ENCODE measurements around the gene RAET1E. TPM values are rescaled to one million over a fixed set of nuclear protein-coding genes. Genes with fewer than 3 reads are reported as not detected.

The RAET1E gene
- total RNA-seq, 1 donor from 2014 or later = not detected

GRCh38 chr6:149860834-149861602 lies 36.9 kb downstream of the RAET1E start:
- Mint-ChIP-seq H3K9me3 (ENCODE audit: low read depth) (no peaks in the 10 kb centered on the region), H3K4me3 (ENCODE audit: low read depth) (peak overlapping the region; percentile 55), H3K4me1 (ENCODE audit: low read depth) (peaks cover 53% of the 10 kb centered on the region), H3K27me3 (peaks cover 13% of the 10 kb centered on the region), H3K27ac (peak overlapping the region; percentile 77), H3K36me3 (ENCODE audit: insufficient read depth) (peaks cover 3% of the 10 kb centered on the region)
- no peak for DNase-seq (ENCODE audit: low spot score, unreplicated experiment)
- no peak for TF ChIP-seq CTCF (IDR thresholded peaks at IDR 0.05; ENCODE audit: unreplicated experiment)

- no peaks in the 10 kb centered on the region for H3K9me3 Mint-ChIP-seq (ENCODE audit: low read depth)
- TF ChIP-seq CTCF (IDR thresholded peaks at IDR 0.05; ENCODE audit: unreplicated experiment) = no peak
- peaks cover 10% of the 10 kb centered on the region for H3K27me3 Mint-ChIP-seq
- H3K4me1 Mint-ChIP-seq (ENCODE audit: low read depth) = peaks cover 59% of the 10 kb centered on the region
- H3K27ac Mint-ChIP-seq = peak overlapping the region; percentile 77
- no peak for DNase-seq (ENCODE audit: low spot score, unreplicated experiment)
- peaks cover 3% of the 10 kb centered on the region for H3K36me3 Mint-ChIP-seq (ENCODE audit: insufficient read depth)
- peak overlapping the region; percentile 55 for H3K4me3 Mint-ChIP-seq (ENCODE audit: low read depth)
These were observed 37.4 kb downstream of the RAET1E start for GRCh38 chr6:149860513-149860833.

- Mint-ChIP-seq H3K9me3 (ENCODE audit: low read depth) (no peaks in the 10 kb centered on the region), H3K4me3 (ENCODE audit: low read depth) (peak overlapping the region; percentile 16), H3K27ac (no peak overlapping the region), H3K27me3 (peaks cover 6% of the 10 kb centered on the region), H3K4me1 (ENCODE audit: low read depth) (peaks cover 64% of the 10 kb centered on the region), H3K36me3 (ENCODE audit: insufficient read depth) (peaks cover 3% of the 10 kb centered on the region)
- DNase-seq (ENCODE audit: low spot score, unreplicated experiment) = no peak
- TF ChIP-seq CTCF (IDR thresholded peaks at IDR 0.05; ENCODE audit: unreplicated experiment) = no peak
These were observed 38.0 kb downstream of the RAET1E start for GRCh38 chr6:149859938-149860337.

GRCh38 chr6:149859368-149859767 lies 38.5 kb downstream of the RAET1E start:
- H3K27ac Mint-ChIP-seq = peak overlapping the region; percentile 89
- H3K4me3 Mint-ChIP-seq (ENCODE audit: low read depth) = peak overlapping the region; percentile 7
- H3K36me3 Mint-ChIP-seq (ENCODE audit: insufficient read depth) = peaks cover 3% of the 10 kb centered on the region
- H3K27me3 Mint-ChIP-seq = peaks cover 6% of the 10 kb centered on the region
- no peaks in the 10 kb centered on the region for H3K9me3 Mint-ChIP-seq (ENCODE audit: low read depth)
- TF ChIP-seq CTCF (IDR thresholded peaks at IDR 0.05; ENCODE audit: unreplicated experiment) = no peak
- peaks cover 70% of the 10 kb centered on the region for H3K4me1 Mint-ChIP-seq (ENCODE audit: low read depth)
- DNase-seq (ENCODE audit: low spot score, unreplicated experiment) = no peak

GRCh38 chr6:149857541-149857940 lies 40.4 kb downstream of the RAET1E start:
- Mint-ChIP-seq H3K36me3 (ENCODE audit: insufficient read depth) (peaks cover 3% of the 10 kb centered on the region), H3K27ac (no peak overlapping the region), H3K9me3 (ENCODE audit: low read depth) (no peaks in the 10 kb centered on the region), H3K27me3 (peaks cover 6% of the 10 kb centered on the region), H3K4me1 (ENCODE audit: low read depth) (peaks cover 66% of the 10 kb centered on the region), H3K4me3 (ENCODE audit: low read depth) (no peak overlapping the region)
- DNase-seq (ENCODE audit: low spot score, unreplicated experiment) = no peak
- TF ChIP-seq CTCF (IDR thresholded peaks at IDR 0.05; ENCODE audit: unreplicated experiment) = no peak

Data from progenitor cell of endocrine pancreas (in vitro differentiated cells).